ENCODE data around the gene CHRNA5. TPM values are rescaled to one million over a fixed set of nuclear protein-coding genes. Genes with fewer than 3 reads are reported as not detected.
A peak's percentile ranks its signal among the peaks of the same experiment; 100 is the strongest.

The CHRNA5 gene
- total and polyA plus RNA-seq, 2 donors = 1.5 to 1.9 TPM

GRCh38 chr15:78614021-78614420 is 48.7 kb downstream of the CHRNA5 start:
- no peak overlapping the region for H3K27ac ChIP-seq (ENCODE audit: low read depth in 1 of 2, low read length in 1 of 2)
- H3K9me3 ChIP-seq (ENCODE audit: control insufficient read depth in 2 of 2, insufficient read depth in 1 of 2, low read length in 1 of 2) = no peaks in the 10 kb centered on the region
- WGBS = 88% methylated on average over 3 of the region's 3 CpGs
- H3K36me3 ChIP-seq (ENCODE audit: control insufficient read depth in 2 of 2, insufficient read depth in 2 of 2, low read length in 1 of 2) = peaks cover 32% of the 10 kb centered on the region in 2 donors
- no peak for DNase-seq (ENCODE audit: low read depth in 6 of 9, low spot score in 9 of 9)
- peaks cover 8 to 10% of the 10 kb centered on the region in 2 donors for H3K4me1 ChIP-seq (ENCODE audit: control insufficient read depth in 2 of 2, insufficient read depth in 2 of 2, low read length in 2 of 2)
- H3K4me3 ChIP-seq (ENCODE audit: low read length in 2 of 2) = no peak overlapping the region
- peaks cover 0 to 6% of the 10 kb centered on the region in 2 donors for H3K27me3 ChIP-seq (ENCODE audit: control insufficient read depth in 2 of 2, insufficient read depth in 1 of 2, low read length in 1 of 2)

GRCh38 chr15:78615151-78615589 is 49.9 kb downstream of the CHRNA5 start:
- 98% methylated on average over 3 of the region's 3 CpGs for WGBS
- H3K27me3 ChIP-seq (ENCODE audit: control insufficient read depth in 2 of 2, insufficient read depth in 1 of 2, low read length in 1 of 2) = peaks cover 0 to 17% of the 10 kb centered on the region in 2 donors
- peaks cover 32% of the 10 kb centered on the region in 2 donors for H3K36me3 ChIP-seq (ENCODE audit: control insufficient read depth in 2 of 2, insufficient read depth in 2 of 2, low read length in 1 of 2)
- no peak overlapping the region for H3K4me3 ChIP-seq (ENCODE audit: low read length in 2 of 2)
- peaks cover 0 to 4% of the 10 kb centered on the region in 2 donors for H3K9me3 ChIP-seq (ENCODE audit: control insufficient read depth in 2 of 2, insufficient read depth in 1 of 2, low read length in 1 of 2)
- H3K4me1 ChIP-seq (ENCODE audit: control insufficient read depth in 2 of 2, insufficient read depth in 2 of 2, low read length in 2 of 2) = peaks cover 12 to 19% of the 10 kb centered on the region in 2 donors
- no peak for DNase-seq (ENCODE audit: low read depth in 6 of 9, low spot score in 9 of 9)
- no peak overlapping the region for H3K27ac ChIP-seq (ENCODE audit: low read depth in 1 of 2, low read length in 1 of 2)

GRCh38 chr15:78616506-78616905 is 51.2 kb downstream of the CHRNA5 start:
- no peak overlapping the region for H3K27ac ChIP-seq (ENCODE audit: low read depth in 1 of 2, low read length in 1 of 2)
- 95% methylated on average over 2 of the region's 2 CpGs for WGBS

GRCh38 chr15:78617076-78617475 is 51.8 kb downstream of the CHRNA5 start:
- Histone ChIP-seq H3K4me3 (ENCODE audit: low read length in 2 of 2) (no peak overlapping the region), H3K36me3 (ENCODE audit: control insufficient read depth in 2 of 2, insufficient read depth in 2 of 2, low read length in 1 of 2) (peaks cover 32% of the 10 kb centered on the region in 2 donors), H3K4me1 (ENCODE audit: control insufficient read depth in 2 of 2, insufficient read depth in 2 of 2, low read length in 2 of 2) (peaks cover 17 to 32% of the 10 kb centered on the region in 2 donors), H3K9me3 (ENCODE audit: control insufficient read depth in 2 of 2, insufficient read depth in 1 of 2, low read length in 1 of 2) (peaks cover 0 to 4% of the 10 kb centered on the region in 2 donors), H3K27ac (ENCODE audit: low read depth in 1 of 2, low read length in 1 of 2) (no peak overlapping the region), H3K27me3 (ENCODE audit: control insufficient read depth in 2 of 2, insufficient read depth in 1 of 2, low read length in 1 of 2) (peaks cover 0 to 31% of the 10 kb centered on the region in 2 donors)
- WGBS = 92% methylated on average over 7 of the region's 7 CpGs
- no peak for DNase-seq (ENCODE audit: low read depth in 6 of 9, low spot score in 9 of 9)

More at GRCh38 chr15:78616506-78616905, 51.2 kb downstream of the CHRNA5 start:
- Histone ChIP-seq H3K4me1 (ENCODE audit: control insufficient read depth in 2 of 2, insufficient read depth in 2 of 2, low read length in 2 of 2) (peaks cover 12 to 26% of the 10 kb centered on the region in 2 donors), H3K9me3 (ENCODE audit: control insufficient read depth in 2 of 2, insufficient read depth in 1 of 2, low read length in 1 of 2) (peaks cover 0 to 4% of the 10 kb centered on the region in 2 donors), H3K4me3 (ENCODE audit: low read length in 2 of 2) (no peak overlapping the region), H3K36me3 (ENCODE audit: control insufficient read depth in 2 of 2, insufficient read depth in 2 of 2, low read length in 1 of 2) (peaks cover 32% of the 10 kb centered on the region in 2 donors), H3K27me3 (ENCODE audit: control insufficient read depth in 2 of 2, insufficient read depth in 1 of 2, low read length in 1 of 2) (peaks cover 0 to 26% of the 10 kb centered on the region in 2 donors)
- no peak for DNase-seq (ENCODE audit: low read depth in 6 of 9, low spot score in 9 of 9)

GRCh38 chr15:78617516-78617915 is 52.2 kb downstream of the CHRNA5 start:
- peaks cover 20 to 36% of the 10 kb centered on the region in 2 donors for H3K4me1 ChIP-seq (ENCODE audit: control insufficient read depth in 2 of 2, insufficient read depth in 2 of 2, low read length in 2 of 2)

GRCh38 chr15:78618064-78618463 is 52.7 kb downstream of the CHRNA5 start:
- peaks cover 0 to 32% of the 10 kb centered on the region in 2 donors for H3K27me3 ChIP-seq (ENCODE audit: control insufficient read depth in 2 of 2, insufficient read depth in 1 of 2, low read length in 1 of 2)
- WGBS = 97% methylated on average over 8 of the region's 8 CpGs
- no peak for DNase-seq (ENCODE audit: low read depth in 6 of 9, low spot score in 9 of 9)

More at GRCh38 chr15:78617516-78617915, 52.2 kb downstream of the CHRNA5 start:
- peaks cover 32% of the 10 kb centered on the region in 2 donors for H3K36me3 ChIP-seq (ENCODE audit: control insufficient read depth in 2 of 2, insufficient read depth in 2 of 2, low read length in 1 of 2)
- no peak for DNase-seq (ENCODE audit: low read depth in 6 of 9, low spot score in 9 of 9)
- peaks cover 0 to 32% of the 10 kb centered on the region in 2 donors for H3K27me3 ChIP-seq (ENCODE audit: control insufficient read depth in 2 of 2, insufficient read depth in 1 of 2, low read length in 1 of 2)
- H3K27ac ChIP-seq (ENCODE audit: low read depth in 1 of 2, low read length in 1 of 2) = no peak overlapping the region
- H3K9me3 ChIP-seq (ENCODE audit: control insufficient read depth in 2 of 2, insufficient read depth in 1 of 2, low read length in 1 of 2) = peaks cover 0 to 4% of the 10 kb centered on the region in 2 donors
- no peak overlapping the region for H3K4me3 ChIP-seq (ENCODE audit: low read length in 2 of 2)
- 98% methylated on average over 5 of the region's 5 CpGs for WGBS

GRCh38 chr15:78618490-78618934 is 53.2 kb downstream of the CHRNA5 start:
- Histone ChIP-seq H3K27ac (ENCODE audit: low read depth in 1 of 2, low read length in 1 of 2) (no peak overlapping the region), H3K27me3 (ENCODE audit: control insufficient read depth in 2 of 2, insufficient read depth in 1 of 2, low read length in 1 of 2) (peaks cover 0 to 32% of the 10 kb centered on the region in 2 donors), H3K4me3 (ENCODE audit: low read length in 2 of 2) (peak overlapping the region; percentile 81 to 87), H3K9me3 (ENCODE audit: control insufficient read depth in 2 of 2, insufficient read depth in 1 of 2, low read length in 1 of 2) (peaks cover 0 to 4% of the 10 kb centered on the region in 2 donors), H3K4me1 (ENCODE audit: control insufficient read depth in 2 of 2, insufficient read depth in 2 of 2, low read length in 2 of 2) (peaks cover 25 to 46% of the 10 kb centered on the region in 2 donors), H3K36me3 (ENCODE audit: control insufficient read depth in 2 of 2, insufficient read depth in 2 of 2, low read length in 1 of 2) (peaks cover 32% of the 10 kb centered on the region in 2 donors)
- WGBS = 32% methylated on average over 8 of the region's 8 CpGs
- peak in 7 of 9 donors; percentile 80 to 92 (median 85) for DNase-seq (ENCODE audit: low read depth in 6 of 9, low spot score in 9 of 9)

More at GRCh38 chr15:78618064-78618463, 52.7 kb downstream of the CHRNA5 start:
- peaks cover 0 to 4% of the 10 kb centered on the region in 2 donors for H3K9me3 ChIP-seq (ENCODE audit: control insufficient read depth in 2 of 2, insufficient read depth in 1 of 2, low read length in 1 of 2)
- peaks cover 22 to 42% of the 10 kb centered on the region in 2 donors for H3K4me1 ChIP-seq (ENCODE audit: control insufficient read depth in 2 of 2, insufficient read depth in 2 of 2, low read length in 2 of 2)
- peaks cover 32% of the 10 kb centered on the region in 2 donors for H3K36me3 ChIP-seq (ENCODE audit: control insufficient read depth in 2 of 2, insufficient read depth in 2 of 2, low read length in 1 of 2)
- H3K27ac ChIP-seq (ENCODE audit: low read depth in 1 of 2, low read length in 1 of 2) = no peak overlapping the region
- H3K4me3 ChIP-seq (ENCODE audit: low read length in 2 of 2) = no peak overlapping the region

GRCh38 chr15:78619022-78619950 is 54.0 kb downstream of the CHRNA5 start:
- H3K27ac ChIP-seq (ENCODE audit: low read depth in 1 of 2, low read length in 1 of 2) = peak overlapping the region in 1 of 2 donors; percentile 69
- H3K36me3 ChIP-seq (ENCODE audit: control insufficient read depth in 2 of 2, insufficient read depth in 2 of 2, low read length in 1 of 2) = peaks cover 32% of the 10 kb centered on the region in 2 donors
- peak in 1 of 9 donors; percentile 39 for DNase-seq (ENCODE audit: low read depth in 6 of 9, low spot score in 9 of 9)
- H3K4me3 ChIP-seq (ENCODE audit: low read length in 2 of 2) = peak overlapping the region; percentile 81 to 87
- H3K27me3 ChIP-seq (ENCODE audit: control insufficient read depth in 2 of 2, insufficient read depth in 1 of 2, low read length in 1 of 2) = peaks cover 0 to 32% of the 10 kb centered on the region in 2 donors
- H3K9me3 ChIP-seq (ENCODE audit: control insufficient read depth in 2 of 2, insufficient read depth in 1 of 2, low read length in 1 of 2) = peaks cover 0 to 4% of the 10 kb centered on the region in 2 donors
- H3K4me1 ChIP-seq (ENCODE audit: control insufficient read depth in 2 of 2, insufficient read depth in 2 of 2, low read length in 2 of 2) = peaks cover 32 to 54% of the 10 kb centered on the region in 2 donors
- WGBS = 57% methylated on average over 20 of the region's 20 CpGs
